Mesenteric fat pad (tissue), 1 donor: ENCODE measurements around the gene CDC123. TPM values are rescaled to one million over a fixed set of nuclear protein-coding genes. Genes with fewer than 3 reads are reported as not detected.
"Not testable (repeated sequence)": the region's sequence is repeated elsewhere in the genome, so short reads cannot be mapped to it uniquely, and the experiment has no call there.

ENCODE experiments used
- DNase-seq: peaks from one replicate; pipeline ENCODE4 v3.0.0-alpha.2; 2020; ENCODE audit warnings: low spot score
- total RNA-seq: library from RNA; stranded (reverse); fragmentation: NEBNext Ultra II Directional; extraction: Animal tissue kit (Norgen Biotek cat#: 25700); gene quantifications from one replicate; pipeline ENCODE4 v1.2.1, GENCODE V29; 2021
- donor health status: DM: yes; HTN: yes; CAD: no.

Gene CDC123
- total RNA-seq, 1 donor from 2014 or later: 62.5 TPM

GRCh38 chr10:12188656-12189055 lies 7.3 kb upstream of the CDC123 start:
- no peak for DNase-seq

- no peak for DNase-seq
These were observed 6.6 kb upstream of the CDC123 start for GRCh38 chr10:12189426-12189825.

- no peak for DNase-seq
These were observed 4.3 kb upstream of the CDC123 start for GRCh38 chr10:12191715-12192114.

GRCh38 chr10:12193193-12193592 lies 2.8 kb upstream of the CDC123 start:
- DNase-seq: no peak

GRCh38 chr10:12194752-12195271 lies 1.2 kb upstream of the CDC123 start:
- DNase-seq: no peak

- no peak for DNase-seq
These were observed 746 bp upstream of the CDC123 start for GRCh38 chr10:12195281-12195602.

GRCh38 chr10:12196531-12197211 lies 683 bp downstream of the CDC123 start:
- DNase-seq: no peak

GRCh38 chr10:12198156-12198555 lies 2.2 kb downstream of the CDC123 start:
- no peak for DNase-seq

GRCh38 chr10:12200850-12201249 lies 4.9 kb downstream of the CDC123 start:
- no peak for DNase-seq

GRCh38 chr10:12201543-12201942 lies 5.6 kb downstream of the CDC123 start:
- no peak for DNase-seq

- no peak for DNase-seq
These were observed 6.2 kb downstream of the CDC123 start for GRCh38 chr10:12202226-12202625.

GRCh38 chr10:12205082-12205481 lies 9.1 kb downstream of the CDC123 start:
- DNase-seq: no peak

GRCh38 chr10:12207114-12207513 lies 11.1 kb downstream of the CDC123 start:
- DNase-seq: no peak

GRCh38 chr10:12208460-12208859 lies 12.5 kb downstream of the CDC123 start:
- no peak for DNase-seq

GRCh38 chr10:12212454-12212853 lies 16.5 kb downstream of the CDC123 start:
- no peak for DNase-seq

- no peak for DNase-seq
These were observed 17.6 kb downstream of the CDC123 start for GRCh38 chr10:12213621-12214020.

- DNase-seq: no peak
These were observed 18.1 kb downstream of the CDC123 start for GRCh38 chr10:12214093-12214492.

- no peak for DNase-seq
These were observed 18.8 kb downstream of the CDC123 start for GRCh38 chr10:12214763-12215218.

GRCh38 chr10:12218991-12219390 lies 23.0 kb downstream of the CDC123 start:
- no peak for DNase-seq

- no peak for DNase-seq
These were observed 25.6 kb downstream of the CDC123 start for GRCh38 chr10:12221323-12222298.

GRCh38 chr10:12225444-12225843 lies 29.5 kb downstream of the CDC123 start:
- no peak for DNase-seq

GRCh38 chr10:12226438-12226837 lies 30.4 kb downstream of the CDC123 start:
- DNase-seq: not testable (repeated sequence)
